Caki2 (cell line): ENCODE results near the gene ZBTB16. TPM values are rescaled to one million over a fixed set of nuclear protein-coding genes. Genes with fewer than 3 reads are reported as not detected.

Experiments used
- DNase-seq: peaks from one replicate; pipeline ENCODE4 v3.0.0-alpha.2; 2015; ENCODE audit warnings: low read depth
- in situ Hi-C: cut with HindIII; loops from 2 replicates; pipeline ENCODE4 v1.10.0; 2016; ENCODE audit warnings: low sequenced_read_pairs, low pct_unique_long_range_greater_than_20kb, mixed read lengths
- total RNA-seq: library from RNA; depleted of rRNA; stranded (reverse); fragments of >200 nt; shearing (Covaris generic); gene quantifications from 2 replicates; pipeline ENCODE4 v1.2.3, GENCODE V29; 2014; ENCODE audit warnings: low replicate concordance

Gene ZBTB16
- total RNA-seq, 1 experiment from 2014 or later = not detected

GRCh38 chr11:114283422-114283821 is 223.9 kb downstream of the ZBTB16 start:
- no peak for DNase-seq
- in situ Hi-C loops = no loop called here

- no peak for DNase-seq
- in situ Hi-C loops = no loop called here
Observed at GRCh38 chr11:114284021-114284420, 224.5 kb downstream of the ZBTB16 start.

GRCh38 chr11:114284914-114285313 is 225.4 kb downstream of the ZBTB16 start:
- in situ Hi-C loops = no loop called here
- no peak for DNase-seq

- peak; percentile 30 for DNase-seq
- in situ Hi-C loops = no loop called here
Observed at GRCh38 chr11:114285599-114285998, 226.1 kb downstream of the ZBTB16 start.

- in situ Hi-C loops = no loop called here
- DNase-seq = no peak
Observed at GRCh38 chr11:114286229-114286628, 226.7 kb downstream of the ZBTB16 start.

- DNase-seq = no peak
- in situ Hi-C loops = no loop called here
Observed at GRCh38 chr11:114287154-114287553, 227.6 kb downstream of the ZBTB16 start.

GRCh38 chr11:114288136-114288535 is 228.6 kb downstream of the ZBTB16 start:
- in situ Hi-C loops = no loop called here
- DNase-seq = no peak

- DNase-seq = no peak
- in situ Hi-C loops = no loop called here
Observed at GRCh38 chr11:114289779-114290178, 230.3 kb downstream of the ZBTB16 start.

- in situ Hi-C loops = no loop called here
- no peak for DNase-seq
Observed at GRCh38 chr11:114290503-114291235, 231.2 kb downstream of the ZBTB16 start.

- DNase-seq = no peak
- in situ Hi-C loops = no loop called here
Observed at GRCh38 chr11:114291381-114291780, 231.9 kb downstream of the ZBTB16 start.

GRCh38 chr11:114291842-114292680 is 232.6 kb downstream of the ZBTB16 start:
- in situ Hi-C loops = no loop called here
- DNase-seq = peak; percentile 35

- no peak for DNase-seq
- in situ Hi-C loops = no loop called here
Observed at GRCh38 chr11:114293201-114293711, 233.7 kb downstream of the ZBTB16 start.

- in situ Hi-C loops = no loop called here
- DNase-seq = peak; percentile 81
Observed at GRCh38 chr11:114295676-114296604, 236.4 kb downstream of the ZBTB16 start, which contains the start of gene NNMT. Gene NNMT (plus strand): TSS chr11:114296399. CDS start chr11:114296557, 158 bp downstream.

- in situ Hi-C loops = no loop called here
- no peak for DNase-seq
Observed at GRCh38 chr11:114296605-114297372, 237.3 kb downstream of the ZBTB16 start.

GRCh38 chr11:114297806-114298709 is 238.5 kb downstream of the ZBTB16 start:
- no peak for DNase-seq
- in situ Hi-C loops = no loop called here

GRCh38 chr11:114298710-114299109 is 239.2 kb downstream of the ZBTB16 start:
- in situ Hi-C loops = no loop called here
- DNase-seq = no peak
